Esophagus muscularis mucosa (tissue), 4 donors: ENCODE results near the gene TMEM63C. TPM values are rescaled to one million over a fixed set of nuclear protein-coding genes. Genes with fewer than 3 reads are reported as not detected.

Experiments
- DNase-seq: peaks from one replicate; pipeline ENCODE4 v3.0.0-alpha.2; 2017; ENCODE audit errors: extremely low spot score
- H3K27ac ChIP-seq, 4 donors: fragments of 200-600 bp; sonication (generic); replicated peaks in 1 of 4; 1 replicate in 3 of 4; 2 replicates in 1 of 4; pipeline ENCODE4 v1.5.1; 2016 to 2019; ENCODE audit warnings: mild to moderate bottlenecking in 1 of 4
- H3K27me3 ChIP-seq, 4 donors: fragments of 200-600 bp; sonication (generic); one replicate each; pipeline versions ENCODE4 v1.5.1 to v1.6.0; 2016 to 2019
- H3K36me3 ChIP-seq, 4 donors: fragments of 200-600 bp; sonication (generic); one replicate each; pipeline ENCODE4 v1.5.1; 2016 to 2019
- H3K4me1 ChIP-seq, 4 donors: fragments of 200-600 bp; sonication (generic); one replicate each; pipeline ENCODE4 v1.5.1; 2016 to 2019
- H3K4me3 ChIP-seq, 4 donors: fragments of 200-600 bp; sonication (generic); 1 replicate in 2 of 4; 2 replicates in 2 of 4; pipeline ENCODE4 v1.5.1; 2016 to 2019; ENCODE audit warnings: mild to moderate bottlenecking in 4 of 4, moderate library complexity in 1 of 4
- H3K9me3 ChIP-seq, 4 donors: fragments of 200-600 bp; sonication (generic); 1 replicate in 3 of 4; 2 replicates in 1 of 4; pipeline ENCODE4 v1.5.1; 2016 to 2019
- CTCF ChIP-seq, 3 experiments: fragments of 200-600 bp in 2 of 3; fragments of 450-650 bp in 1 of 3; sonication (generic) in 2 of 3; IDR thresholded peaks; one replicate each; pipeline ENCODE4 v1.5.1; 2017 to 2019; ENCODE audit warnings: antibody characterized with exemption in 3 of 3, mild to moderate bottlenecking in 2 of 3, moderate library complexity in 1 of 3
- EP300 ChIP-seq: sonication (generic); formaldehyde crosslinking; IDR thresholded peaks from one replicate; pipeline ENCODE4 v1.6.1; 2017; ENCODE audit warnings: antibody characterized with exemption
- POLR2A ChIP-seq: fragments of 450-650 bp; IDR thresholded peaks from one replicate; pipeline ENCODE4 v1.6.1; 2017; ENCODE audit warnings: antibody characterized with exemption, moderate library complexity, mild to moderate bottlenecking, low read depth
- POLR2AphosphoS5 ChIP-seq, 2 donors: sonication (generic); formaldehyde crosslinking; IDR thresholded peaks; one replicate each; pipeline ENCODE4 v1.6.1; 2017; ENCODE audit warnings: antibody characterized with exemption in 2 of 2
- WGBS: methylation state at CpG from one replicate; pipeline ENCODE4 v1.1.5; 2018; 5-methylcytosine and 5-hydroxymethylcytosine counted together
- intact Hi-C: fragments of 100-400 bp; cut with DNase I; formaldehyde crosslinking; loops from one replicate; pipeline ENCODE4 v1.15.1; 2023
- total RNA-seq, 4 donors: library from RNA; depleted of rRNA; stranded (reverse); fragments of >200 nt; gene quantifications; one replicate each; pipeline versions ENCODE4 v1.1.0 to v1.2.1, GENCODE V29; 2016

Gene TMEM63C
- total RNA-seq, 4 donors from 2014 or later: 0.83 to 5.0 (median 1.1) TPM

- TF ChIP-seq CTCF (IDR thresholded peaks at IDR 0.05): no peak
- TF ChIP-seq POLR2A: no peak
- no peak for TF ChIP-seq EP300
- TF ChIP-seq POLR2AphosphoS5 (IDR thresholded peaks at IDR 0.05): no peak
- peaks cover 0 to 6% (median 2%) of the 10 kb centered on the region in 4 donors for H3K36me3 ChIP-seq
- H3K27me3 ChIP-seq: peaks cover 0 to 72% (median 11%) of the 10 kb centered on the region in 4 donors
- WGBS: 88% methylated on average over 1 of the region's 38 CpGs
- peaks cover 0 to 13% (median 9%) of the 10 kb centered on the region in 4 donors for H3K4me1 ChIP-seq
- no peak within 1 kb of the TSS for H3K27ac ChIP-seq
- H3K9me3 ChIP-seq: peaks cover 0 to 17% (median 13%) of the 10 kb centered on the region in 4 donors
- no peak for DNase-seq
- H3K4me3 ChIP-seq: no peak within 1 kb of the TSS
- intact Hi-C loops: no loop called here
Observed at GRCh38 chr14:77271113-77271710, 89.6 kb downstream of the TMEM63C start, which contains the start of gene NGB. Gene NGB, minus strand, starts transcription at chr14:77271206. Its CDS starts 269 bp downstream, at chr14:77270937.

- Histone ChIP-seq H3K4me3 (no peak overlapping the region), H3K4me1 (peaks cover 0 to 13% (median 9%) of the 10 kb centered on the region in 4 donors), H3K27me3 (peaks cover 0 to 62% (median 11%) of the 10 kb centered on the region in 4 donors), H3K9me3 (peaks cover 0 to 17% (median 12%) of the 10 kb centered on the region in 4 donors), H3K27ac (no peak overlapping the region), H3K36me3 (peaks cover 9 to 17% (median 13%) of the 10 kb centered on the region in 4 donors)
- DNase-seq: no peak
- WGBS: 96% methylated on average over 4 of the region's 4 CpGs
- intact Hi-C loops: no loop called here
- TF ChIP-seq EP300: no peak
- no peak for TF ChIP-seq POLR2AphosphoS5 (IDR thresholded peaks at IDR 0.05)
- TF ChIP-seq CTCF (IDR thresholded peaks at IDR 0.05): no peak
- no peak for TF ChIP-seq POLR2A
Observed at GRCh38 chr14:77272261-77272660, 90.7 kb downstream of the TMEM63C start.

GRCh38 chr14:77273796-77274195 lies 92.2 kb downstream of the TMEM63C start:
- WGBS: 68% methylated on average over 4 of the region's 4 CpGs
- TF ChIP-seq POLR2AphosphoS5 (IDR thresholded peaks at IDR 0.05): no peak
- no peak for TF ChIP-seq EP300
- TF ChIP-seq POLR2A: no peak
- Histone ChIP-seq H3K36me3 (peaks cover 25 to 32% (median 28%) of the 10 kb centered on the region in 4 donors), H3K27ac (no peak overlapping the region), H3K27me3 (peaks cover 0 to 48% (median 9%) of the 10 kb centered on the region in 4 donors), H3K4me1 (peaks cover 0 to 13% (median 9%) of the 10 kb centered on the region in 4 donors), H3K9me3 (peaks cover 0 to 6% (median 0%) of the 10 kb centered on the region in 4 donors), H3K4me3 (no peak overlapping the region)
- intact Hi-C loops: no loop called here
- no peak for DNase-seq

GRCh38 chr14:77275041-77275580 lies 93.5 kb downstream of the TMEM63C start:
- no peak overlapping the region for H3K4me3 ChIP-seq
- H3K9me3 ChIP-seq: peaks cover 0 to 6% (median 0%) of the 10 kb centered on the region in 4 donors
- peaks cover 38 to 45% (median 41%) of the 10 kb centered on the region in 4 donors for H3K36me3 ChIP-seq
- intact Hi-C loops: no loop called here
- WGBS: 51% methylated on average over 5 of the region's 5 CpGs
- H3K27ac ChIP-seq: no peak overlapping the region
- TF ChIP-seq POLR2AphosphoS5 (IDR thresholded peaks at IDR 0.05) (no peak), CTCF (IDR thresholded peaks at IDR 0.05) (no peak), POLR2A (no peak), EP300 (no peak)
- H3K4me1 ChIP-seq: peaks cover 0 to 13% (median 9%) of the 10 kb centered on the region in 4 donors
- DNase-seq: no peak
- peaks cover 0 to 36% (median 9%) of the 10 kb centered on the region in 4 donors for H3K27me3 ChIP-seq

- intact Hi-C loops: no loop called here
- WGBS: 54% methylated on average over 8 of the region's 8 CpGs
- Histone ChIP-seq H3K4me3 (no peak overlapping the region), H3K27me3 (peaks cover 0 to 31% (median 6%) of the 10 kb centered on the region in 4 donors), H3K9me3 (peaks cover 0 to 6% (median 0%) of the 10 kb centered on the region in 4 donors), H3K27ac (no peak overlapping the region), H3K36me3 (peaks cover 41 to 50% (median 46%) of the 10 kb centered on the region in 4 donors), H3K4me1 (peaks cover 0 to 8% (median 7%) of the 10 kb centered on the region in 4 donors)
- TF ChIP-seq CTCF (IDR thresholded peaks at IDR 0.05): no peak
- no peak for TF ChIP-seq POLR2A
- DNase-seq: no peak
Observed at GRCh38 chr14:77275601-77276017, 94.0 kb downstream of the TMEM63C start.
